ENCODE data around the gene PSD. TPM values are rescaled to one million over a fixed set of nuclear protein-coding genes. Genes with fewer than 3 reads are reported as not detected.

PSD gene
- total and polyA plus RNA-seq, 9 of the 15 experiments (the other 6 are each of a cell fraction or from before 2014, with no cell fraction given), result 0.11 to 1.7 (median 0.54) TPM; not detected in 2

- TF ChIP-seq ASH1L (IDR thresholded peaks at IDR 0.05; ENCODE audit: borderline replicate concordance, low read depth, partially characterized antibody) (no peak), ZNF175 (CRISPR knock-in tag; IDR thresholded peaks at IDR 0.05; ENCODE audit: low read depth) (no peak), E2F3 (CRISPR knock-in tag; IDR thresholded peaks at IDR 0.05) (no peak), ETS2 (tag; IDR thresholded peaks at IDR 0.05; ENCODE audit: borderline replicate concordance, poor library complexity, severe bottlenecking) (no peak), SIN3B (IDR thresholded peaks at IDR 0.05; ENCODE audit: low read depth) (no peak), NCOA1 (IDR thresholded peaks at IDR 0.05; ENCODE audit: low read depth) (no peak), MEF2A (IDR thresholded peaks at IDR 0.05; ENCODE audit: control insufficient read depth, low read depth, low read length) (no peak), PYGO2 (tag; IDR thresholded peaks at IDR 0.05) (no peak), ZBTB7A (IDR thresholded peaks at IDR 0.05; ENCODE audit: borderline replicate concordance, control insufficient read depth, low read depth, low read length) (peak; percentile 75; the same call in 1 of the 2 replicates), TRIM28 (IDR thresholded peaks at IDR 0.05) (no peak), POLR2G (IDR thresholded peaks at IDR 0.05; ENCODE audit: low read depth, low read length) (peak; percentile 92), ZNF274 (IDR thresholded peaks at IDR 0.05; ENCODE audit: borderline replicate concordance, low read depth, low read length) (no peak), ZNF133 (CRISPR knock-in tag; IDR thresholded peaks at IDR 0.05) (no peak), ZKSCAN3 (CRISPR knock-in tag; IDR thresholded peaks at IDR 0.05) (no peak), GTF2E2 (tag; IDR thresholded peaks at IDR 0.05) (no peak), UBTF (IDR thresholded peaks at IDR 0.05; ENCODE audit: borderline replicate concordance in 1 of 2, low read depth in 2 of 2, low read length in 2 of 2) (0 out of 4 replicates have a peak, but pooled peaks of 1 of the 2 experiments have one; percentile 23), MCM5 (IDR thresholded peaks at IDR 0.05; ENCODE audit: low read depth) (no peak), GTF2B (IDR thresholded peaks at IDR 0.05; ENCODE audit: extremely low read depth, insufficient read length) (no peak), TBP (optimal IDR thresholded peaks at IDR 0.05; ENCODE audit: low read depth, low read length) (peak; percentile 55), ZNF583 (CRISPR knock-in tag; IDR thresholded peaks at IDR 0.05) (no peak), NR2C1 (IDR thresholded peaks at IDR 0.05) (peak; percentile 58), NR2C1 (tag; IDR thresholded peaks at IDR 0.05) (no peak; the same call in 1 of the 2 replicates), BRD4 (IDR thresholded peaks at IDR 0.05) (no peak), SRSF7 (optimal IDR thresholded peaks at IDR 0.05; ENCODE audit: low read depth, low read length) (no peak), ZNF780A (CRISPR knock-in tag; IDR thresholded peaks at IDR 0.05) (no peak), SNAPC5 (CRISPR knock-in tag; IDR thresholded peaks at IDR 0.05) (no peak), EZH2 (IDR thresholded peaks at IDR 0.05; ENCODE audit: borderline replicate concordance, low read depth, low read length) (no peak), SMARCB1 (IDR thresholded peaks at IDR 0.05; ENCODE audit: insufficient read length, low read depth) (no peak)
These were observed 13.8 kb upstream of the PSD start, which contains the start of gene CUEDC2 (continued) for GRCh38 chr10:102432162-102432950.
